GM21367 (cell line): ENCODE measurements around the gene CALHM4.

Experiments used
- ATAC-seq: cut with Tn5 transposase; IDR thresholded peaks from one replicate; pipeline ENCODE4 v1.9.1; 2021; ENCODE audit not compliant: unreplicated experiment

The CALHM4 gene

DNA sequence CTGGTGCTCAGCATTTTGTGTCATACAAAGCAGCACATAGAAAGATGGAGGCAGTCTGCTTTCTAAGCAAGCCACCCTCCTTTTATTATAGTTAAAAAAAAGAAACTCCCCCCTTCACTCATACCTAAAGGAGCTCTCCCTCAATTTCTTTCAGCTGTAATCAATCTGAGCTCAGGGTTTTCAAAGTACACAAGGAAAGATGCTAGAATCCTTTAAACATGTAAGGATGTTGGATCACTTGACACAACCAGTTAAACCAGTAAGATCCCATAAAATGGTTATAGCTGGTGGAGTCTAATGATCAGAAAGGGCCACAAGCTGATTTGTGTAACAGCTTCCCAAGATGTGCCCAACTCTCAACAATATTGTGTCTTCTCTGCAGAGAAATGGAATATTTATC is at the start of gene CALHM4:
Gene CALHM4, plus strand, starts transcription at position 301 of the 400 bp plus-strand sequence. Its CDS starts 43 bp downstream, at position 344.
- ATAC-seq = no peak

- ATAC-seq = no peak
Measured at GRCh38 chr6:116507324-116507723, 46.2 kb upstream of the CALHM4 start.

DNA sequence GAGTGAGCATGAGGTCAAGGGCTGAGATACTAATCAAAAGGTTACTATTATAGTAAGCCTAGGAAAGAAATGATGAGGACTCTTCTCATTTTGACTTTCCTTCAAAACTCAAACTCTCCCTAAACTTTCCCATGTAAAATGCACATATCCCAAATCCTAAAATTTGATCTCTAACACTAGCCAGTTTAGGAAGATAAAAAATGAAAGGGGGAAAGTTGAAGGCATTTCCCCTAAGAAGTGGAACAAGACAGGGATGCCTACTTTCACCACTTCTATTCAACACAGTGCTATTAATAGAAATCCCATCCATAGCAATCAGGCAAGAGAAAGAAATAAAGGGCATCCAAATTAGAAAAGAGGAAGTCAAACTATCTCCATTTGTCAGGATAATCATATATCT is 45.0 kb upstream of the CALHM4 start:
- ATAC-seq = no peak

DNA sequence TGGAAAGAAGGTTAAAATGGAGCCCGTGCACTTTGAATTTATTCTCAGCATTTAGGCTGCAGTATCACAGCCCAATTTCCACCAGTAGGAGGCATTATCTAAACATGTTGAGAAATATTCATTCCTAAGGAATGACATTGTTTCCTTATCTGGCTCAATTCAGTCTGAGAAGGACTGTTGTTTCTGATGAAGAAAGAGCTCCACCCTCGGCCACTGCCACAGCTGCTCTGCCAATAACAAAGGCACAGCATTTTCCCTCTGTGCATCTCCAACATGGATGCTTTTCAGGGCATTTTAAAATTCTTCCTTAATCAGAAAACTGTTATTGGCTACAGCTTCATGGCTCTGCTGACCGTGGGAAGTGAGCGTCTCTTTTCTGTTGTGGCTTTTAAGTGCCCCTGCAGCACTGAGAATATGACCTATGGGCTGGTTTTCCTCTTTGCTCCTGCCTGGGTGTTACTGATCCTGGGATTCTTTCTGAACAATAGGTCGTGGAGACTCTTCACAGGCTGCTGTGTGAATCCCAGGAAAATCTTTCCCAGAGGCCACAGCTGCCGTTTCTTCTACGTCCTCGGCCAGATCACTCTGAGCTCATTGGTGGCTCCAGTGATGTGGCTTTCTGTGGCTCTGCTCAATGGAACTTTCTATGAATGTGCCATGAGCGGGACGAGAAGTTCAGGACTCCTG is 42.0 kb upstream of the CALHM4 start, which contains the start of gene CALHM5:
Gene CALHM5, plus strand, starts transcription at position 216 of the 687 bp plus-strand sequence. Its CDS starts 58 bp downstream, at position 274.
- ATAC-seq = no peak

DNA sequence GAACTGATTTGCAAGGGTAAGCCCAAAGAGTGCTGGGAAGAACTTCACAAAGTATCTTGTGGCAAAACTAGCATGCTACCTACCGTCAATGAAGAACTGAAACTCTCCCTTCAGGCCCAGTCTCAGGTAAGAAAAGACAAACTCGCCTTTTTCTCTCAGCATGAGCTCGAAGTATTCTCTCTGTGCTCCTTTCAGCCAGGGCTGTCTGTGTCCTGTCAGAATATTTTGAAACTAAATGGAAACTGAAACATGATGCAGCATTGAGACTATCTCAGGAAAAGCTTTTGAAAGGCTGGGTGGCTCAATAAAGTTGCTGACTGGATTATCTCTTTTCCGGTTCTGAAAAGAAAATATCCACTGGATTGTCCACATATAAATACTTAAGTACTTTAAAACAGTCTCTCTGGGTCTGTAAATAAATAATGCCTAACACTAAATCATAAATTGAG is 41.4 kb upstream of the CALHM4 start:
- peak; percentile 71 for ATAC-seq

DNA sequence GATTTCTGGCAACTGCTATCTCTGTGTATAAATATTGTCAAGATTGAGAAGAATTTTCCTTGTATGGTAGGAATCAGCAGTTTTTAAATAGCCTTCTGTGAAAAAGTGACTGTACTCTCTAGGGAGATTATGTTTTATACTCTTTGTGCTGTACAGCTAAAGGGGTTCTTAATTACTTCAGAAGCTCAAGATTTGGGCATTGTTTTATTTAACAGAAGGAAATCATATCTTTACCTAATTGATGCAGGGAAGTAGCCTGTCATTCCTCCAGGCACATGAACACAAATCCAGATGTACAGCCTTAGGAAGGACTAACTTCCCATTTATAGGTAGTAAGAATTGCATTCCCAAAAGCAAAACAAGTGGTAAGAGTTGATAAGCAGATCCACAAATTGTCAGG is 40.8 kb upstream of the CALHM4 start:
- ATAC-seq = no peak

GRCh38 chr6:116513224-116513875 is 40.2 kb upstream of the CALHM4 start:
- no peak for ATAC-seq

- ATAC-seq = no peak
Measured at GRCh38 chr6:116514111-116514510, 39.4 kb upstream of the CALHM4 start.

GRCh38 chr6:116515141-116515540 is 38.4 kb upstream of the CALHM4 start:
- no peak for ATAC-seq

- no peak for ATAC-seq
Measured at GRCh38 chr6:116518621-116519368, 34.8 kb upstream of the CALHM4 start.

- ATAC-seq = no peak
Measured at GRCh38 chr6:116522896-116523295, 30.7 kb upstream of the CALHM4 start.

DNA sequence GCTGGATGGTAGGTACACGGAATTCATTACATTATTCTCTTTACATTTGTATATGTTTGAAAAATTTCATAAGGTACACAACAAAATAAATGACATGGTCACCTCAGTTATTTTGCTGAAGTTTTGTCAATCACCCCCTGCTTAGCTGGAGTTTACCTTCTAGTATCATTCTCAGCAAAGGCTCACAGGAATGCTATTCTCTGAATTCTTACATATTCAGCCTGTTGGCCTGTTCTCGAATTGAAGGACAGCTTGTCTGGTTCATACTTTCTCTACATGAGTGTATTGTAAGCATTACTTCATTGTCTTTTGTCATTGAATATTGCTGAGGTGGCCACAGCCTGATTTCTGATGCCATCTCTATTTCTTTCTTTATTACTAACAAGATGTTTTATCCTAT is 29.3 kb upstream of the CALHM4 start:
- ATAC-seq = no peak

DNA sequence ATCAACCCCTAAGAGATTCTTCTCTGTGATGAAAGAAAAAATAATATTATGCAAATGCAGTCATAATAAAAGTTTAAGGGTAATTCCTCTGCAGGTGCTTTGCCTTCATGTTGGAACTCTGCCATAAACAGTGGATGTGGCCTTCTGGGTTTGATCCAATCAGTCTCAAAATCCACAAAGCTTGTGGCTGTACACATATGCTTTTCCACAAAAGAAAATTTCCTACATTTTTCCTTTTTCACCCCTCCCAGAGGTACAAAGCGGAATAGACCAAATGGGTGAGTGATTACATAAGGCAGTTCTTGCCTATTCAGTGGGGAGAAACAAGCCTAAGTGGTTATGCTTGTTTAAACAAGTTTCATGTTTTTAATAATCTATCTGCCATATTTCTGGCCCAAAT is 25.4 kb upstream of the CALHM4 start:
- ATAC-seq = no peak

- ATAC-seq = no peak
Measured at GRCh38 chr6:116528780-116529179, 24.8 kb upstream of the CALHM4 start.

DNA sequence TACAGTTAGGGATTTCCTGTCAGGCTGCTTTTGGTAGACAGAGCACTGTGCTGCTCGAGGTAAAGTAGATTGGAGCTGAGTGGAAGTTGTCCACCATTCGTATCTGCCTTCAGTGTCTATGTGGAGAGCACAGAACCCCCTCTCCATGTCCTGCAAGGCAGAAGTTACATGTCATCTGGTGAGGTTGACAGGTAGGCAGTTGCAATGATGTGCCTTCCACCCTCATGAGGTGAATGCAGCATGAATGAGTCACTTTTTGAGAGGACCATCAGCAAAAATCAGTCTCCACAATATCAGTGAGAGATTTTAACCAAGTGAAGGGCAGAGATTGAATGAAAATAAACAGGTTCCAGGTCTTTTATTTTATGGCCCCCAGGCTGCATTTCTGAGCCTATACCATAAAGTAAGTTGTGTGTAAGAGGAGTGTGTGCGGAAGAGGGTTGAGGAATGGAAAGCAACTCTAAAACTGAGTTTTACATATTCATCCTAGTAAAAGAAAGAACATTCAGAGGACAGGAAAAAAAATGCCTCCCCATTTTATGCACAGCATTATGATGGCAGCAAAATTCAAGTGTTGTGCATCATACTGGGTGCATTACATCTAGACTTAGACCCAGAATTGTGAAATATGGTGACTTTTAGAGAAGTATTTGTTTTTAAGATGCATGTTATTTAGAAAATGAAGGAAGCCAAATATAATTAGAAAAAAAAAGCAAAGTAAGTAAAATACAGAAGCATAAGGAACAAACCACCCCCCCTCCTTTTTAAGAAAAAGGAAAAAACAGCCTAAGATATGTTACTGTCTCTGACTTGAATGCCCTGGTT is 23.9 kb upstream of the CALHM4 start:
- ATAC-seq = no peak

DNA sequence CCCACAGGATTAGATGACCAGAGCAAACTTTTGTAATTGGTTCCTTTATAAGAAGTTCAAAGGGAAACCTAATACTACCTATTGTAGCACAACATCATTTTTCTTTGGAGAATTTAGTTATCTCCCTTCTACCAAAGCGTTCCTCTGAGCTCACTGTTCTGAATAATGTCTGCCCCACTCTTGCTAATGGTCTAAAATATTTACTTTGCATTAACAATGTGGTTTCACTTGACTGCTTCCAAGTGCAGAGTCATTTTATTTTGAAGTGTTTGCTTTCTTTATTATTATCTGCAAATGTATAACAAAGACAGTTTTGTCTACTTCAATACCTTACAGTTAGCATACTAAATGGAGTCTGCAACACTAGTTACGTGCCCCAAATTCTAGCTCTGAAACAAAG is 23.1 kb upstream of the CALHM4 start:
- ATAC-seq = no peak

DNA sequence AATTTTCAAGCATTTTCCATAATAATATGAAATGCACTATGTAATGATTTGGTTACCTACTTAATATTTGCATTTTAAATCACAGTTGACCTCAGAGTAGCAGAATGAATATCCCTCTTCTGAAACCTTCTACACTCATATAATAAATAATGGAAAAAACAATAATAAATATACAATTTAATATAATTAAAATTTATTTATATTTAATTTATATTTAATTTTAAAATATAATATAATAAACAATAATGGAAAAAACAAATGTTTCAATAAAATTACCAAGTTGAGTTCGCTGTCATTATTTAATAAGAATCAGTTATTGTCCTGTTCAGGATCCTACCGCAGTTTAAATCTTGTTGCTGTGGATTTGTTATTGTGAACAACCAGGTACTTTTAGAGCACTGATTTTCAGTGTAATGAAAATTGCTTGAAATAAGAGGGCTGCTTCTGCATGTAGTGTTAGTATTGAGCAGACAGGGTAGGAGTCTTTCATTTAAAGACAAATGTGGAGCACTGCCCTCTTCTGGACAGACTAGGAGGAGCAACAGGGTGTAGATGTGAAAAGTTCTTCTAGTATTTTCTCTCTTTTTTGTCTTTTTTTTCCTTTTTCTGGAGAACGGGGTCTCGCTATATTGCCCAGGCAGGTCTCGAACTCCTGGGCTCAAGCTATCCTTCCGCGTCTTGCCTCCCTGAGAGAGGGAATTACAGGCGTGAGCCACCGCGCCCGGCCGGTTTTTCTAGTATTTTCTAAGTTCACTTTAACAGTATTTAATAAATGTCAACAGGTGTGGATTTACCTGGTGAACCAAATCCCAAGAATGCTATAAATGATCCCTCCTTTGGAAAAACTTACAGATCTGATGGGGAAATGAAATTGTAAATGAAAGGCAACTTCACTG is 21.6 kb upstream of the CALHM4 start:
- ATAC-seq = peak; percentile 69

DNA sequence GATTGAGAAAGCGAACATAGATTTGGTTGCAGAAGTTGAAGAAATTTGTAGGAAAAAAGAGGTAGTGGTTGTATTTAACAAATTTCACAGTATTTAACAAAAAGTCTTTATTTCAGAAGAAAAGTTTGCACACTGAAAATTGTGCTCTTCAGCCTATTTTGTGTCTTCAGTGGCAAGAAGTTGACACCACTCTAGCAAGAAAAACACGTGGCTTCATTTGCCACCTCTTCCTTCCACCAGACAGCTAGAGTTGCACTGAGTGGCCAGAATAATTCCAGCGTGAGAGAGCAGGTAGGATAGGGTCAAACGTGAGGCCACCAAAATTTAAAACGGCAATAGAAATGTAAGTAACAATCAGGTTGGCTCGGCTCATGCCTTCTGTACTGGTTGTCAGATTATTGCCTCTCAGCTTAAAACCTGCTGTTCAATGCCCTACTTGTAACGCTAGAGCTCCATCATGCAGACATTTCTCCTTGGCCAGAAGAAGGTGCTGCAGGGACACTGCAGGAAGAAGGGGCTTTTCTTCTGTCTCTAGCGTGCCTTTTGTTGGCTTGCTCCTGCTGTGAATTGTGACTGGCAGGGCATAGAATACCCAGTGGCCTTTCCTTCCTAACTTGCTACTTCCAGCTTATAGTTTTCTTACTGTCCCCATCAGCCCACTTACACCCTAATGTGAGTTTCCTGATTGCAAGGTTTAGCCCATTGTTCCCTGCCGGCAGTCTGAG is 20.2 kb upstream of the CALHM4 start:
- ATAC-seq = no peak

GRCh38 chr6:116535109-116535508 is 18.4 kb upstream of the CALHM4 start:
- ATAC-seq = no peak
